Non-pigmented ciliary epithelial cell (primary cell): ENCODE measurements around the gene RAP1GAP2.
"Not testable (repeated sequence)": the region's sequence is repeated elsewhere in the genome, so short reads cannot be mapped to it uniquely, and the experiment has no call there.

Source experiments
- DNase-seq: peaks from one replicate; pipeline ENCODE4 v3.0.0-alpha.2; 2010; ENCODE audit warnings: low read depth

The RAP1GAP2 gene

DNA sequence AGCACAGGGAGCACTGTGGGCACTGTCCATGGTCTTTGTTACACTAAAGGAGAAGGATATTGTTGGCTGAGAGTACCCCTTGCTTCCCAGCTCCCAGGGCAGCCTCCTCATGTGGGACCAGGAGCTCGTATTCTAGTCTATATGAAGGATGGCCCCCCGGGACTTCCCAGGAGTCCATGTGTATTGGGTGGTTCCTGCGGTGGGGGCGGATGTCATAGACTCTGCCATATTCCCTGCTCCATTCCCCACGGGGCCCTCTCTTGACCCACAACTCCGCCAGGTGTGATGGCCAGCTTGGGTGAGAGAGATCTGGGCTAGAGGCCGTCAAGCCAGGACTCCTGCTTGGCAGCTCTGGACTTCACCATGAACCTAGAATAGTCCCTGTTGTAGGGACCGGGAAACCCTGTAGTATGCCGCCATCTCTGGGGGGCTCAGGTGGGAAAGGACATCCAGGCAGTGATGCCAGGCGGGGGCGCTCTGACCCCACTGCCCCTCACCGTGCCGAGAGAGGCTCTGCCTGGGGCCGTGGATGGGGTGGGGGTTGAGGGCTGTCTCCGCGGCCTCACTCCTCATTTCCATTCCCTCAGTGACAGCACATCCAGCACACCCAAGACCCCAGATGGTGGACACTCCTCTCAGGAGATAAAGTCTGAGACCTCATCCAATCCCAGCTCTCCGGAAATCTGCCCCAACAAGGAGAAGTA lies 229.3 kb downstream of the RAP1GAP2 start:
- no peak for DNase-seq

DNA sequence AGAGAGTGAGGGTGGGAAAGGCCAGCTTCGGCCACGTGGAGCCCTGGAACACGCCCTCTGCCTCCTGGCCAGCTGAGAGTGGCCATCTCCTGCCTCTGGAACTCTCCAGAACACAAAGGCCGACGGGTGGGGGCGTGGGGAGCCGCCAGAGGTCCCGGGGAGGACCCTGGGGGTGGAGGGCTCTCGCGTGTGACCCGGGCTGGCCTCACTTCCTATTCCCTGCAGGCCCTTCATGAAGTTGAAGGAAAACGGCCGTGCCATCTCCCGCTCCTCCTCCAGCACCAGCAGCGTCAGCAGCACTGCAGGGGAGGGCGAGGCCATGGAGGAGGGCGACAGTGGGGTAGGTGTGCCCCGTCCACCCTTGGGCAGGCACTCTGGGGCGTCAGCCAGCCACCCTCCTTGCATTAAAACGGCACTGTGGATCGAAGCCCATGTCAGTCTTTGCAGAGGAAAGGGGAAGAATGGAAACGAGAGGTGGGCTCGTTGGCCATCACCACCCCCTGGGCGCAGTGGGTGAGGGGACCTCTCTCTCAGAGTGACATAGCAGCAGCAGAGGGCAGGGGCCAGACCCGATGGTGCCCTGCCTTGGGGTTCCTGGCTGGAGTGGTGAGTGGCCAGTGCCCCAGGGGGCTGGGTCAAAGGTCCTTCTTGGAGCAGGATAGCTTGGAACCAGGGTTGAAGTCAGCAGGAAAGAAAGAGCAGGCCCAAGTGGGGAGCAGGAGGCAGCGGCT lies 230.1 kb downstream of the RAP1GAP2 start:
- DNase-seq: no peak

DNA sequence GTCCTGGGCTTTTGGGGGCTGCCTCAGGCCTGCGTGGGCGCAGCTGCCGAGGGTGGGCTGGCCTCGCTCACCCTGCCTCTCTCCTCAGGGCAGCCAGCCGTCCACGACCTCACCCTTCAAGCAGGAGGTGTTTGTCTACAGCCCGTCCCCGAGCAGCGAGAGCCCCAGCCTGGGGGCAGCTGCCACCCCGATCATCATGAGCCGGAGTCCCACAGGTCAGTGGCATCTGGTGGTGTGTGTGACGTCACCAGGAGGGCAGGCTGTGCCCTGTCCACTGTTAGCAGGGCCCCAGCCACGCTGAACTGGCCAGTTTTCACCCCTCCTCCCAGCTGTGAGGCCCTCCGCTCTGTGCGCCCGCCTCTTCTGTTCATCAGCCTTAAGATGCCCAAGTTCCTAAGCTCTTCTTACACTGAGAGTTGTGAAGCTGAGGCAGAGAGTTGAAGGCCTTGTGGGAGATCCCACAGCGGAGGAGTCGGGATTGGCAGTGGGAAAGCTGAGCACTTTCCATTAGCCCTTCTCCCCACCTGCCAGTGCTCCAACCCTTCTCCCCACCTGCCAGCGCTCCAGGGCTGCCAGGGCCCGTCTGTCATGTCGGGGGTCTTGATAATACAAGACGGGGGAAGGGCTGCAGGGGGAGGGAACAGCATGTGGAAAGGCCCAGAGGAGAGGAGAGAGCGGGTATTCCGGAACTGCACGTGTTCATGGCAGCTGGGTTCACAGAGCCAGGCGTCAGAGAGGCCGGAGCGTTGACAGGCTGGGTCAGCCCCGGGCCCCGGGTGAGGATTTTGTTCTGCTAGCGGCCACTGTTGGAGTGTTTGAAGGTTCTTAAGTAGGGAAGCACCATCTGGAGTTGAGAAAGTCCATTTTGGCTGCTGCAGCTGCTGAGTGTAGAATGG lies 230.9 kb downstream of the RAP1GAP2 start:
- no peak for DNase-seq

DNA sequence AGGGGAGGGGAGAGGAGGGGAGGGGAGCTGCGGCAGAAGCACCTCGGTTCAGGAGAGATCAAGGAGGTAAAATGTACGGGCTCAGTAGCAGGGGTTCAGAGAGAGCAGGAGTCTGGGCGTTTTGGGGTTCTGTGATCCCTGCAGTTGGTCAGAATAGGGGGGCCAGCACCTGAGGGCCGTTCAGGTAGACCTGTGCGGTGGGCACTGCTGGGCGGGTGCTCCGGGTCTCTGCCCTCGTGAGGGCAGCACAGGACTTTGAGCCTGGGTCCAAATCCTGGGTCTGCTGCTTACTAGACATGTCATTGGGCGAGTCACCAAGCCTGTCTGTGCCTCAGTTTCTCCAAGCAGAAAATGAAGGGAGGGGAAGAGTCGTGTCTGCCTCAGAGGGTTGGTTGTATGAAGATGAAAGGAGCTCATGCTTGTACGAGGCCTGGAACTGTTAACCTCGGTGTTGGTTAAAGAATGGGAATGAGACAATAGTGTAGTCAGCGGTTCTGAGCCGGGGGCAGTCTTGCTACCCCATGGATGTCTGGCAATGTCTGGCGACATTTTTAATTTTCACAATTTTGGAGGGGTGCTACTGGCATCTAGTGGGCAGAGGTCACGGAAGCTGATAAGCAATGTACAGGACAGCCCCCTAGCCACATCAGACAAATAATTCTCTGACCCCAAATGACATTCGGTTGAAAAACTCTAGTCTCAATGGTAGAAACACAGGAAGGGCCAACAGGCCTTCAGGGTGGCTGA lies 231.7 kb downstream of the RAP1GAP2 start:
- DNase-seq: no peak

DNA sequence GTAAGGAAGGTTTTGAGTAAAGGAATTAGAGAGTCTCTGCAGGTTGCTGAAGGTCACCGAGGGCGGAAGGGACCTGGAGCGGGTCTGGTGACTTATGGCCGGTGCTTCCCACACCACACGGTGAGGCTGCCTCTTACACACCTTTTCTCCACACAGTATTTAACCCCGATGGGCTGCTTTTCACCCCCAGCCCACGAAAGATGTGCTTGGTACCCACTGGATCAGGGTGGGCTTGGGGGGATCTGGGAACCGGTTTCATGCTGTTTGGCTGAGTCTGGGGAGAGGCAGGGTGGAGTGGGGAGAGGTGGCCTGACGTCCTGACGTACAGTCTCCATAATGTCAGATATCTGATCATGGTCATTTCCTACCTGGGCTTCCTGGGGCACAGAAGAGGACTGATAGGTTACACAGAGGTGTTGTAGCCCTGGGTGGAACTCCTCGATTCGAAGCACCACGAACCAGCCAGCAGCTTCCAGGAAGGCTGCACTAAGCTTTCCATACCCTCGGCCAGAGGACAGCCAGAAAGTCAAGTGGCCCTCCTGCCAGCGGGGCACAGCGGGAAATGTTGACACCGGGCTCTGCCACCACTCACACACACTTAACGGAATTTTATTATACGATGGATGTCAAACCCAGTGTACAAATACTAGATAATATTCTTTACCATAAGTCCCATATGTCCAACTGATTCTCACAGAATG lies 233.1 kb downstream of the RAP1GAP2 start:
- DNase-seq: no peak

DNA sequence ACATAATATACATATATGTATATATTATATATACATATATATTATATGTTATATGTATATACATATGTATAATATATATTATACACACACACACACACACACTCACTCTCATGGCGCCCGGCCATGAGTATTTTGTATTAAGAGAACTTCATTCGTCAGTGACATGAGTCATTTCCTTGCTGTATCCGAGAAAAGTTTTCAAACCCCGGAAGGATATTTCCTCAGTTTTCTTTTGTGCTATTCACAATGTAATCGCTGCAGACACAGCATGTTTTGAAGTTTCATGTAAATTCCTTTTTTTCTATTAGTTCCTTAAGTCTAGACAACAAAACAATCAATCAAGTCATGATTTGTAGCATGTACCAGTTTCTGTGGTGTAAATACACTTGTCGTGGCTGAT lies 233.9 kb downstream of the RAP1GAP2 start:
- no peak for DNase-seq

DNA sequence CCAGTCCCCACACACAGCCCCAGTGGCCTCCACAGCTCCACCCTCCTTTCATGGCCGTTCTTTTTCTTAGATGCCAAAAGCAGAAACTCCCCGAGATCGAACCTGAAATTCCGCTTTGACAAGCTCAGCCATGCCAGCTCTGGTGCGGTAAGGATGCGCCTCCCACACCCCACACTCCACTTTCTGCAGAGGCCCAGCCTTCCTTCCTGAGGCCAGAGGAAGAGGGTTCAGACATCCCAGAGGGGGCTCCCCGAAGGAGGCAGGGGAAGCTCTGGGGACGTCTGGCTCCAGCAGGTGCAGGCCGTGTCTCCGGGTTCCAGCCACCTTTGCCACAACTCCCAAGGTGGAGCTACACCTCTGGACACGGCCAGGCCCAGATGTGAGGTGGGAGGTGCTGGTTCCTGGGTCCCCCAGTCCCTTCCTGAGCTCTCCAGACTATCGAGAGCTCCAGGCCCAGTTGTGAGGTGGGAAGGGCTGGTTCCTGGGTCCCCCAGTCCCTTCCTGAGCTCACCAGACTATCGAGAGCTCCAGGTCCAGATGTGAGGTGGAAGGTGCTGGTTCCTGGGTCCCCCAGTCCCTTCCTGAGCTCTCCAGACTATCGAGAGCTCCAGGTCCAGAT lies 234.7 kb downstream of the RAP1GAP2 start:
- not testable (repeated sequence) for DNase-seq

DNA sequence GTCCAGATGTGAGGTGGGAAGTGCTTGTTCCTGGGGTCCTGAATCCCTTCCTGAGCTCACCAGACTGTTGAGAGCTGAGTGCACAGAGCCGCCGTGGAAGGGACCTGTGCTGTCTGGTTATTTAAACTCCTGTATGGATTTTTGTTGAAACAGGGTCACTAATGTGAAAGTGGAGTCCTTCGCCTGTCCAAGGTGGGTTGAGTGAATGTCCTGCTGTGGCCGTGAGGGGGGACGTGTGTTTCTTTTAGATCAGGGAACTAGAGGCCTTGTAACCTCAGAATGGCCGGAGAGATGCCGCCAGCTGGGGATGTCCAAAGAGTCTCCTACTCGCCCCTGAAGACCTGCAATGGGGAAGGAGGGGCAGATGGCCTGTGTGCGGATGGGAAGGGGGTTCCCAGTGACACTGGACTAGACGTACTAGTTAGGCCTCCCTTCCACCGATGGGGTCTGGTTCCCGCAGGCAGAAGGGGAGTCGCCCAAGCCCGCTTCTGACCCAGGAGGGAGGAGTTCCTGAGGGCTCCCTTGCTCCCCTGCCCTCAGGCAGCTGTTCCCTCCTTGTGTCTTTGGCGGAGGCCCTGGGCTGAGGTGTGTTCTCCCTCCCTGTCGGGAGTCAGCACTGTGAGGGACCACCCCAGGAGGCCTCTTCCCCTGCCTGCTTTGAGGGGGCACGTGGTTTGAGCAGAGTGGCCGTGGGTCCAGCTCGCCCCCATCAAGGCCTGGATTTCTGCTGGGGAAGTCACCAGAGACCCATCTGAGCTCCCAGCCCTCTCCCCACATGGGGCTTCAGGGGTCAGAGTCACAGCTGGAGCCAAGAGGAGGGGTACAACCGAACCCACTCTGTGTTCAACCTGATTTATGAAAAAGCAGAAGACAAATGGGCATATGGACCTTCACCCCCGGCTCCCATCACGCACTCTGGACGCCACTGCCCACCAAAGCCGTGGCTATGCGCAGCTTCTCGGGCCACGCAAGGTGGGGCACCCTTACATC lies 236.3 kb downstream of the RAP1GAP2 start:
- no peak for DNase-seq

DNA sequence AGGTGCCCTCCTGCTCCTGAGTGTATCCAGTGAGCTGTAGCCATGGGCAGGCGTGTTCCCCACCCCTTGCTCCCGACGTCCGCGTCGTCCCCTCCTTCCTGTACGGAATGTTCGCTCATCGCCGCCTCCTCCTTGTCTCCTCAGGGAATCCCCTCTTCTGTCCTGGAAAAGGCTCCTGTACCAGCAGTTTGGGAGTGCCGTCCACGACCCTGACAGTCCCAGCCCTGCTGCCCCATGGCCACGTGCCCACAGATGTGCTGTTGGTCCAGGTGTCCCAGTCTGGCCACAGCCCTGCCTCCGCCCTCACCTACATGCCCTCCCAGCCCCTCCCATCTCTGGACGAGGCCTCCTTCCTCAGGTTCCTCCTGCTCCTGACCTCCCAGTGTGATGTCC lies 237.0 kb downstream of the RAP1GAP2 start:
- DNase-seq: no peak

DNA sequence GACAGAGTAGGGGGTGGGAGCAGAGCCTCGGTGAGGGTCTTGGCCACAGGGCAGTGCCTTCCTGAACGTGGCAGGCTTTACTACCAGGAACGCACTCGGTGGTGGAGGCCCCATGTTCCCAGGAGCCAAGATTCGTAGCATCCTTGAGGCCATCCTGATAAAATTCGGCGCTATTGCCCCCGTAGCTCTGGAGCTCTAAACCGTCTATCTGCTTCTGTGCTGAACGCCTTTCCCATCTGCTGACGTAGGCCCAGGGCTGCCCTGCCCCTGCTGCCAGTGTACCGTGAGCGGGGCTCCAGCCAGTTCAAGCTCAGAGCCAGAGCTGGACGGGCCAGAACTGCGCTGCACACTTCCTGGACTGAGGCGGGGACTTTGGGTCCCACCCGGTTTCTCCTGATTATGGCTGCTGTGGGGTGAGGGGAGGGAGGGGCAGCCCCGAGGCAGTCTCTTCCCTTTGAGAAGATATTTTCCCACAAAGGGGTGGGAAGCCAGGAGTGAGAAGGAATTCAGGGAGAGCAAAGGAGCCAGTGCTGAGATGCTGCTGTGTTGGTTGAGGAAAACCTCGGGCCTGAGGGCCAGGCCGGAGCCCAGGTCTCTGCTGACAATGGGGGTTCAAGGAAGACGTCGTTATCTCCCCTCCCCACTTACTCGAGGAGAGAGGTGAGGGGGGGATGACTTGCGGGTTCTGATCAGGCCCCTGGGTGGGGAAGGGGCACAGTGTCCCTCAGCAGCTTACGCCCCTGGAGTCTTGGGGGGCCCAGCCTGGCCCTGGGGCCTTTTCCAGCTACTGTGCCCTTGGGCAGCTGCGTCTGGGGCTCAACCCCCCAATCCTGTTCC lies 237.7 kb downstream of the RAP1GAP2 start:
- DNase-seq: no peak

DNA sequence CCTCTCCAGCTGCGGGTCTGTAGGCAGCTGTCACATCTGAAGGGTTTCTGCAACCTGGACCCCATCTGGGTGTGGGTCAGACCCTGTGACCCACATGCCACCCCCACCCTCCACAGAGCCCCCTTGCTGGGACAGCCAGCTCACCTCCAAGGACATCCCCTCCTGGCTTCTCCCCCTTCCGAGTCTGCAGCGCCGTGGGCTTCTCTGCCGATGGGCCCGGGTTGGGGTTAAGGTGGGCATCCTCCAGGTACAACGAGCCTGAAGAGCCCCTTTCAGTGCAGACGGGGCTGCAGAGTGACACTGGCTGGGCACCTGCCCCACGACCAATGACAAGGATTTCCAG lies 238.3 kb downstream of the RAP1GAP2 start:
- no peak for DNase-seq

DNA sequence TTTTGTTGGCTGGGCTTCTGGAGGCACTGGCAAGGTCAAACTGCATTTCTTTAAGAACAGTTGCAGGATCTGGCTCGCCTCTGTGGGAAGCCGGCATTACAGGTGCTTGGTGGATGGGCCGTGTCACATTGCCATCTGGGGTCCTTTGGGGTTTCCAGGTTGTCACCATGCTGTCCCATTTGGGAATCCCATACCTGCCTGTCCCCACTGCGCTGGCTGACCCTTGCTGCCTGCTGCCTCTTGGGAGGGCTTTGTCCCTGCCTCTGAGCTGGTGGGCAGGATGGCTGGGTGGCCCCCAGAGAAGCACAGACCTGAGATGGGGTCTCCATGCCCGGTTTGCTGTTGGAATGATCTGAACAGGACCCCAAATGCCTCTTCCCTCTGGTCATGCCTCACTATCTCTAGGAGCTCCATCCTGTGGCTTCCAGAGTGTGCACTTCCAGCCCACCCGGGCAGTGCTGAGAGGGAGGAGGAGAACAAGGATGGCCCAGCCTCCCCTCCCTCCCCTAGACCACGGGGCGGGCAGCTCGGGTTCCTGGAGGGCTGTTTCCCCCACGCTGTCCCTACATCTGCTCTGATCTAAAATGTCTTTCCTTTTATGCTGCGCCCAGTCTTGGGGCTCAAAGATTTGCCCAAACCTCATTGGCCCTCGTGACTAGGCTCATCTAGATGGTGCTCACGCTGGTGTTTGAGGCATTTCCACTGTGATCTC lies 239.2 kb downstream of the RAP1GAP2 start:
- DNase-seq: no peak

DNA sequence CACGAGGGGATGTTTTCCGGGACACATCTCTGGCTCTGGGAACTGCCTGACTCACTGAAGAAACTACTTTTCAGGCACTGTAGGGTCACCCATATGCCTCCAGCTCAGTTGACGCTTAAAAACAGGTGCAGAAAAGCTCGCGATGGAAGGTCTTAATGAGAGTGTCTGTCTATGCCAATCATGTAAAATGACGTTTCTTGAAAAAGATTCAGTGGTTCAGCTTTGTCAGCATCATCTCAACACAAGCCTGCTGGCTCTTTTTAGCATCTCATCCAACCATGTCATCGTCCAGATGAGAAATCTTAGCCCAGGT lies 239.7 kb downstream of the RAP1GAP2 start:
- DNase-seq: no peak

DNA sequence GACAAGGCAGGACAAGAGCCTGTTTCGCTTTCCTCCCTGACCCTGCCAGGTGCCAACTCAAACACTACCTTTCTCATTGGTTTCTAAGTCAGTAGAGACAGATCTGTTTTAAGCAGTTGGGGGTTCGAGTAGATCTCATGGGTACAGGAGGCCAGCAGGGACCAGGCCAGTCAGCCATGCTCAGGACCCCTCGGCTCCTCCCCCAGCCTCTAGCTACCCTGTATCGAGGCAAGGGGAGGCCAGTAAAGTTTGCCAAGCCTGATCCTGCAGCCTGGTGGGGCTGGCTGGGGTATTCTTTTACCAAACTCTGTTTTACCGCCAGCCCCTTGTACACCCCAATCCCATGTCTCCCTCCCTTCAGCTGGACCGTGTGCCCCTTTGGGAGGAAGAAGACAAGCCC lies 240.6 kb downstream of the RAP1GAP2 start:
- no peak for DNase-seq

DNA sequence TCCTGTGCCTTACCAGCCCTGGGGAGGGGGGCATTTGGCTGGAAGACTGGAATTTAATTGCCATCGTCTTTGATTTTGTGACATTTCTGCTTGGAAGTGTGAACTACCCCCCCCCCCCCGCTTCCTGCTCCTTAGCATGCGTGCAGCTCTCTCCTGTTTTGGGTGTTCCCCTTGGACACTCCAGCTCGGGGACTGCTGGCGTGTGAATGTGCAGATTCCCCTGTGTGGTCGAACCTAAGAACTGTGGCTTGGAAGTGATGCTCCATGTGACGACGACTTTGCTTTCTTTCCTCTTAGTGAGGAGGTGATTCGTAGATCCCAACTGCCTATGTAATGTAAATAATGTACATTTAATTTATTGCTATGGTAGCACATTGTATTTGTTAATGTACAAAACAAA lies 241.0 kb downstream of the RAP1GAP2 start:
- DNase-seq: no peak

DNA sequence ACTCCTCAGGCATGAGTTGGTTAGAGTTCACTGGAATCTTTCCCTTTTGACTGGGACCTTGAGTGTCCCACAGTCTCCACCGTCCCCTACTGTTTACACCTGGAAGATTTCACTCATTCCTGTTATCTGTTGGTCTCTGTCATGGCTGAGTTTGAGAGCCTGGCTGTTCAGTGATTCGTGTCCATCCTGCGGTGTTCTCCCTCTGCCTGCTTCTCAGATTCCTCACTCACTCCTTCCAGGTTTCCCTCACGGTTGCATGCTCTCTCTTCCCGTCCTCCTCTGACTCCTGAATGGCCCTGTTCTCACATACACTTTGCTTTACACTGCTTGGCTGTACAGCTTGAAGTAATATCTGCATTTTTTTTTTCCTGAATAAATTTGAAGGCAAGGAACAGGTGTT lies 242.7 kb downstream of the RAP1GAP2 start:
- no peak for DNase-seq

DNA sequence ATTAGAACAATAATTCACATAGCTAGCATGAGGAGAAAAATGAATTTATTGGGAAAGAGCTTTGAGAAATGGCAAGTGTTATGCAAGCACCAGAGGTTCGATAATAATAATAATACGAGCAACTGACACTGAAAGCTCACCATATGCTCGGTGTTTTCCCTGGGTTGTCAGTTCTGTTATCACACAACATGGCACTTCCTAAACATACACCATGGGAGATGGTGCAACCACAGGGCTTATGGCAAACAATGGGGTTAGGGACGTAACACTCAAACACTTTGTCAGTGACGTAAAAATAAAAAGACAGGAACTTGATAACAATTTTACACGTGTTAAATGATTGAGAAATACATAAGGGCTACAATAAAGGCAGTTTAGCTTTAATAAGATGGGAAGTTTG lies 243.5 kb downstream of the RAP1GAP2 start:
- no peak for DNase-seq

DNA sequence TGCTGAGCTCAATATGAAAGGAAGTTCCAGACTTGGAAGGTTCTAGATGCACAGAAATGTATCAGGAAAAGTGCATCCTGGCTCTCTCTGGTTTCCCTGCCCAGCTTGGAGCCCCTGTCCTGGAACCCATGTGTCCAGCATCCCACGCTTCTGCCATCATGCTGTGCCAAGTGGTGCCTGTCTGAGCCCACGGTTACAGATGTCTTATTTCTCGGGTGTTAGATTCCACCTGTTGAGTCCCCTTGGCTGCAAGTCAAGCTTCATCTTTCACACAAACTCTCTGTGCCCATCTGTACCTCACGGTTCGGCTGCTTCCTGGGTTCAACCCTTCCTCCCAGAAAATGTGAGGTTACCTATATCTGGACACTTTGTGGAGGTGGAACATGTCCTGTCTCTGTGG lies 244.6 kb downstream of the RAP1GAP2 start:
- DNase-seq: no peak
